RWPE2 (cell line): ENCODE results near the gene KAZALD1.

Source experiments
- ATAC-seq: fragments of 200-7000 bp; cut with Tn5 transposase; 3 replicates; pipeline ENCODE4 v1.9.1; 2021; ENCODE audit warnings: low read depth
- DNase-seq: peaks from one replicate; pipeline ENCODE4 v3.0.0-alpha.2; 2020; ENCODE audit warnings: low spot score
- H3K27ac ChIP-seq: fragments of 450-650 bp; 2 replicates; pipeline ENCODE4 v1.5.1; 2017; ENCODE audit warnings: mild to moderate bottlenecking; ENCODE audit not compliant: poor library complexity, severe bottlenecking
- H3K27me3 ChIP-seq: fragments of 250-450 bp; sonication (Bioruptor Pico); 2 replicates; pipeline ENCODE4 v1.5.1; 2021; ENCODE audit warnings: mild to moderate bottlenecking, moderate library complexity; ENCODE audit not compliant: insufficient read depth, poor library complexity, severe bottlenecking
- H3K36me3 ChIP-seq: fragments of 250-450 bp; sonication (Bioruptor Pico); 2 replicates; pipeline ENCODE4 v1.5.1; 2020; ENCODE audit warnings: low read depth, mild to moderate bottlenecking, moderate library complexity
- H3K4me1 ChIP-seq: fragments of 250-450 bp; sonication (Bioruptor Pico); 2 replicates; pipeline ENCODE4 v1.5.1; 2021; ENCODE audit warnings: mild to moderate bottlenecking, moderate library complexity; ENCODE audit not compliant: insufficient read depth, poor library complexity, severe bottlenecking
- H3K4me3 ChIP-seq: fragments of 250-450 bp; sonication (Bioruptor Pico); 2 replicates; pipeline ENCODE4 v1.5.1; 2021; ENCODE audit warnings: mild to moderate bottlenecking, moderate library complexity; ENCODE audit not compliant: severe bottlenecking
- H3K9me3 ChIP-seq: fragments of 250-450 bp; sonication (Bioruptor Pico); 2 replicates; pipeline ENCODE4 v1.5.1; 2021; ENCODE audit warnings: mild to moderate bottlenecking, moderate library complexity; ENCODE audit not compliant: severe bottlenecking
- TF ChIP-seq, protein P1 (sequence below): fragments of 450-650 bp; IDR thresholded peaks from one replicate; pipeline ENCODE4 v1.5.1; 2017; ENCODE audit warnings: mild to moderate bottlenecking, moderate library complexity; ENCODE audit not compliant: poor library complexity, severe bottlenecking

Gene KAZALD1

DNA sequence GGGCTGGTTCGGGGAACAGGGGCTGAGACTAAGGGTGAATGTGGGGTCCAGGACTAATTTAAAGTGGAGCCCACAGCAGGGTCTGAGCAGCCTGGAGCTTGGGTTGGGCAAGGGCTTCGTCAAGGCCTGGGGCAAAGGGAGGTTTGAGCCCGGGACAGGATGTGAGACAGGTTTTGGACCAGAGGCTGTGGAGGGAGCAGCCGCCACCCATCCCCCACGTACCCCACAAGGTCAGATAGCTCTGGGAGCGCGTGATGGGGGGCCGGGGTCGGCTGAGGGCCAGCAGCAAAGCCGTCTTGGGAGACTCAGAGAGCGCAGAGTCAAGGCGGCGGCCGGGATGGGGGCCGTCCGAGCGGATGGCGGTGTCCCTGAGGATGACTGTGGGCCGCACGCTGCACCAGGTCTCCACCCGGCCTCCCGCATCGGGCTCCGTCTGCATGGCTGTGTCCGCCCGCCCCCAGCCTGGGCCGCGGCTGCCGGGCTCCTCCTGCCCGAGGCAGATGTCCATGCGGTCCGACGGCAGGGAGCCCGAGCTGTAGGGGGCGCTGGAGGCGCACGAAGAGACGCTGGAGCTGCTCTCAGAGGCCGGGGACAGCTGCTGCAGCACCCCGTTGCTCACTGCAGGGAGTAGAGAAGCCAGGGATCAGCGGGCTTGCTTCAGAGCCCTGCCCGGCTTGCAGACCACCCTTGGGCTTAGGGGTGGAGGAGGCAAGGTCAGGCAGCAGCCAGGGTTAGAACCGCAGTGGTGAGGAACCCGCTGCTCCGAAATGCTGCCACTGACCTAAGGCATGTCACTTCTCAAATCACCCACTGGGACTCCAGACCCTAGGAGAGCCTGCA, 43.0 kb upstream of the KAZALD1 start:
- DNase-seq (no peak), ATAC-seq (peak; percentile 63)
- no peaks in the 10 kb centered on the region for H3K27me3 ChIP-seq
- H3K36me3 ChIP-seq, result no peaks in the 10 kb centered on the region
- no peaks in the 10 kb centered on the region for H3K9me3 ChIP-seq
- no peaks in the 10 kb centered on the region for H3K4me1 ChIP-seq
- no peak overlapping the region for H3K4me3 ChIP-seq
- H3K27ac ChIP-seq, result no peak overlapping the region
- TF ChIP-seq, protein P1, sequence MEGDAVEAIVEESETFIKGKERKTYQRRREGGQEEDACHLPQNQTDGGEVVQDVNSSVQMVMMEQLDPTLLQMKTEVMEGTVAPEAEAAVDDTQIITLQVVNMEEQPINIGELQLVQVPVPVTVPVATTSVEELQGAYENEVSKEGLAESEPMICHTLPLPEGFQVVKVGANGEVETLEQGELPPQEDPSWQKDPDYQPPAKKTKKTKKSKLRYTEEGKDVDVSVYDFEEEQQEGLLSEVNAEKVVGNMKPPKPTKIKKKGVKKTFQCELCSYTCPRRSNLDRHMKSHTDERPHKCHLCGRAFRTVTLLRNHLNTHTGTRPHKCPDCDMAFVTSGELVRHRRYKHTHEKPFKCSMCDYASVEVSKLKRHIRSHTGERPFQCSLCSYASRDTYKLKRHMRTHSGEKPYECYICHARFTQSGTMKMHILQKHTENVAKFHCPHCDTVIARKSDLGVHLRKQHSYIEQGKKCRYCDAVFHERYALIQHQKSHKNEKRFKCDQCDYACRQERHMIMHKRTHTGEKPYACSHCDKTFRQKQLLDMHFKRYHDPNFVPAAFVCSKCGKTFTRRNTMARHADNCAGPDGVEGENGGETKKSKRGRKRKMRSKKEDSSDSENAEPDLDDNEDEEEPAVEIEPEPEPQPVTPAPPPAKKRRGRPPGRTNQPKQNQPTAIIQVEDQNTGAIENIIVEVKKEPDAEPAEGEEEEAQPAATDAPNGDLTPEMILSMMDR, result peak; percentile 62

DNA sequence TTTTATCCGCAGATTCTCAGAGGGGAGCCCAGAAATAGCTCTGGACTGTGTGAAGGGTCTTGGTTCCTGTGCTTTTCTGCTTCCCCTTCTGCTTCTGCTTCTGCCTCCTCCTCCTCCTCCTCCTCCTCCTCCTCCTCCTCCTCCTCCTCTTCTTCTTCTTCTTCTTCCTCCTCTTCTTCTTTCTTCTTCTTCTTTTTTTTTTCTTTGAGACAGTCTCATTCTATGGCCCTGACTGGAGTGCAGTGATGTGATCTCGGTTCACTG, 42.4 kb upstream of the KAZALD1 start:
- no peak for ATAC-seq
- H3K4me1 ChIP-seq, result no peaks in the 10 kb centered on the region
- H3K4me3 ChIP-seq, result no peak overlapping the region
- H3K9me3 ChIP-seq, result no peaks in the 10 kb centered on the region
- no peak overlapping the region for H3K27ac ChIP-seq
- no peak for DNase-seq
- TF ChIP-seq, protein P1, result no peak
- no peaks in the 10 kb centered on the region for H3K27me3 ChIP-seq
- H3K36me3 ChIP-seq, result no peaks in the 10 kb centered on the region

DNA sequence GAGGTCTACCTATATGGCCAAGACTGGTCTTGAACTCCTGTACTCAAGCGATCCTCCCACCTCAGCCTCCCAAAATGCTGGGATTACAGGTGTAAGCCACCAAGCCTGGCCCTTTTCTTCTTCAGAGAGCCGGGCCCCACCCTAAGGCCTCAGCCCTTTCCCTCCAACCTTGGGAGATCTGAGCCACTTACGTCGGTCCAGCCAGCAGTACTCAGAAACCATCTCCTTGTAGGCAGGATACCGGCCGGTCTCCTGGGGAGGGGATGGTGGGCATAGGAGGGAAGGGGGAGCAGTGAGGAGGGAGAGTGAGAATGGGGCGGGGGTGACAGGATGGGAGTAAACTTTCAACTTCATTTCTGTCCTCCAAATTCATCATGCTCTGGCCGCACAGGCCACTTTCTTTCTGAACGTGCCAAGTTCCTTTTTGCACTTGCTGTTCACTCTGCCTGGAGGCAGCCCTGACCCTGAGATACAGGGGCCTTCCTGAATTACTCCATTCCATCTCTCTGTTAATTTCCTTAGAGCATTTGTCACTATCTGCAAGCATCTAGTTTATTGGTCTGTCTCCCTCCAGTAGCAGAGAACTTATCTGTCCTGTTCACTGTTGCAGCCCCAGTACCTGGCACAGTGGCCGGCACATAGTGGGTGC, 41.2 kb upstream of the KAZALD1 start:
- Histone ChIP-seq H3K4me3 (no peak overlapping the region), H3K9me3 (no peaks in the 10 kb centered on the region), H3K4me1 (no peaks in the 10 kb centered on the region), H3K27ac (no peak overlapping the region), H3K27me3 (no peaks in the 10 kb centered on the region), H3K36me3 (no peaks in the 10 kb centered on the region)
- DNase-seq (no peak), ATAC-seq (no peak)
- TF ChIP-seq, protein P1, result no peak

DNA sequence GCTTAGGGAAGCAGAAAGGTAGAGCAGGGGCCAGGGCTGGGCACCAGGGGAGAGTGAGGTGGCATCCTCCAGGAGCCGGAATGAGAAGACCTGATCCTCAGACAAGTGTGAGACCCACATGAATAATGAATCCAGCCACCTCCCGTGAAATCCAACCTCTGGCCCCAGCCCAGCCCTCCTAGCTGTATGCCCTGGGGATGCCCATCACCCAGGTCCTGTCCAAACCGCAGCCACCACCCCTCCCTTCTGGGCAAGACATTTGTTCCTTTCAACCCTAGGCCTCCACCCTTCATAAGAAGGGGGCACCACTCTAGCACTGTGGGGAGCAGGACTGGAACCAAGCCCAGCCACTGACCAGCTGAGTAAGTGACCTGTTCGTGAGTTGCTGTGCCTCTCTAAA, 40.5 kb upstream of the KAZALD1 start:
- ATAC-seq (peak; percentile 7; the same call in 1 of the 3 replicates), DNase-seq (no peak)
- Histone ChIP-seq H3K27me3 (no peaks in the 10 kb centered on the region), H3K27ac (no peak overlapping the region), H3K36me3 (no peaks in the 10 kb centered on the region), H3K9me3 (no peaks in the 10 kb centered on the region), H3K4me1 (no peaks in the 10 kb centered on the region), H3K4me3 (no peak overlapping the region)
- TF ChIP-seq, protein P1, result no peak
